ENCODE results near the gene ABCC3.

Gene ABCC3

GRCh38 chr17:50605429-50605828 lies 29.3 kb upstream of the ABCC3 start:
- DNase-seq, result no peak

- peak in 1 of 2 donors; percentile 42 for DNase-seq
Measured at GRCh38 chr17:50607522-50608175, 27.0 kb upstream of the ABCC3 start.

- no peak for DNase-seq
Measured at GRCh38 chr17:50608700-50609379, 25.8 kb upstream of the ABCC3 start.

- DNase-seq, result no peak
Measured at GRCh38 chr17:50609380-50610074, 25.2 kb upstream of the ABCC3 start.

GRCh38 chr17:50611634-50612033 lies 23.0 kb upstream of the ABCC3 start:
- no peak for DNase-seq

- DNase-seq, result no peak
Measured at GRCh38 chr17:50612281-50612680, 22.4 kb upstream of the ABCC3 start.

GRCh38 chr17:50613007-50613992 lies 21.4 kb upstream of the ABCC3 start:
- no peak for DNase-seq

- no peak for DNase-seq
Measured at GRCh38 chr17:50614471-50615051, 20.1 kb upstream of the ABCC3 start.

- no peak for DNase-seq
Measured at GRCh38 chr17:50615828-50616227, 18.9 kb upstream of the ABCC3 start.

GRCh38 chr17:50618300-50618699 lies 16.4 kb upstream of the ABCC3 start:
- peak in 1 of 2 donors; percentile 43 for DNase-seq

- peak; percentile 68 to 70 for DNase-seq
Measured at GRCh38 chr17:50618941-50619340, 15.7 kb upstream of the ABCC3 start.

- no peak for DNase-seq
Measured at GRCh38 chr17:50619489-50619888, 15.2 kb upstream of the ABCC3 start.

GRCh38 chr17:50620237-50620636 lies 14.4 kb upstream of the ABCC3 start:
- no peak for DNase-seq

GRCh38 chr17:50620858-50621257 lies 13.8 kb upstream of the ABCC3 start:
- DNase-seq, result no peak

GRCh38 chr17:50621574-50622031 lies 13.1 kb upstream of the ABCC3 start:
- DNase-seq, result no peak

- DNase-seq, result peak in 1 of 2 donors; percentile 45
Measured at GRCh38 chr17:50624321-50624934, 10.3 kb upstream of the ABCC3 start.

- no peak for DNase-seq
Measured at GRCh38 chr17:50625032-50625871, 9.4 kb upstream of the ABCC3 start.

GRCh38 chr17:50626037-50626574 lies 8.6 kb upstream of the ABCC3 start:
- peak in 1 of 2 donors; percentile 53 for DNase-seq

- DNase-seq, result no peak
Measured at GRCh38 chr17:50627036-50627781, 7.5 kb upstream of the ABCC3 start.
